Smooth muscle cell (in vitro differentiated cells): ENCODE measurements around the gene SMC6. TPM values are rescaled to one million over a fixed set of nuclear protein-coding genes. Genes with fewer than 3 reads are reported as not detected.

ENCODE experiments used
- DNase-seq: peaks from one replicate; lab custom pipeline; 2025; ENCODE audit not compliant: unreplicated experiment; lab: John Stamatoyannopoulos, UW
- H2AFZ ChIP-seq: fragments of 200-600 bp; sonication (generic); 2 replicates; pipeline ENCODE4 v1.6.0; 2016; ENCODE audit warnings: antibody characterized with exemption, low read depth, mild to moderate bottlenecking
- H3F3A ChIP-seq: fragments of 200-600 bp; sonication (generic); 2 replicates; pipeline ENCODE4 v1.6.0; 2017; ENCODE audit warnings: antibody characterized with exemption, low read depth
- H3K27ac ChIP-seq: fragments of 200-600 bp; sonication (generic); 2 replicates; pipeline ENCODE4 v1.5.1; 2016; ENCODE audit warnings: low read depth, mild to moderate bottlenecking
- H3K27me3 ChIP-seq: fragments of 200-600 bp; sonication (generic); 2 replicates; pipeline ENCODE4 v1.6.1; 2016; ENCODE audit warnings: low read depth, mild to moderate bottlenecking
- H3K36me3 ChIP-seq: fragments of 200-600 bp; sonication (generic); 2 replicates; pipeline ENCODE4 v1.5.1; 2016; ENCODE audit warnings: low read depth
- H3K4me1 ChIP-seq: fragments of 200-600 bp; sonication (generic); 2 replicates; pipeline ENCODE4 v1.5.1; 2016; ENCODE audit warnings: low read depth
- H3K4me2 ChIP-seq: fragments of 200-600 bp; sonication (generic); 2 replicates; pipeline ENCODE4 v1.6.0; 2016; ENCODE audit warnings: mild to moderate bottlenecking
- H3K4me3 ChIP-seq: fragments of 200-600 bp; sonication (generic); 2 replicates; pipeline ENCODE4 v1.5.1; 2016; ENCODE audit warnings: mild to moderate bottlenecking
- H3K79me2 ChIP-seq: fragments of 200-600 bp; sonication (generic); 2 replicates; pipeline ENCODE4 v1.6.0; 2016; ENCODE audit warnings: low read depth, mild to moderate bottlenecking
- H3K9ac ChIP-seq: fragments of 200-600 bp; sonication (generic); 2 replicates; pipeline ENCODE4 v1.6.0; 2016; ENCODE audit warnings: low read depth
- H3K9me3 ChIP-seq: fragments of 200-600 bp; sonication (generic); replicated peaks from 2 replicates; pipeline ENCODE4 v1.5.1; 2016; ENCODE audit warnings: low read depth
- H4K20me1 ChIP-seq: fragments of 200-600 bp; sonication (generic); 2 replicates; pipeline ENCODE4 v1.6.0; 2016; ENCODE audit warnings: low read depth
- WGBS: methylation state at CpG from one replicate; pipeline ENCODE4 v1.1.7; 2016; ENCODE audit warnings: low lambda C conversion rate; 5-methylcytosine and 5-hydroxymethylcytosine counted together
- polyA plus RNA-seq: library from polyadenylated mRNA; unstranded; fragments of >200 nt; fragmentation: Nextera tagmentation; extraction: Ambion mirVana; gene quantifications from 2 replicates; pipeline ENCODE4 v1.2.1, GENCODE V29; 2016
- total RNA-seq: library from RNA; depleted of rRNA; stranded (reverse); fragments of >200 nt; gene quantifications from 2 replicates; pipeline ENCODE4 v1.2.3, GENCODE V29; 2014
- TF ChIP-seq, protein P1 (sequence below): fragments of 200-600 bp; sonication (generic); IDR thresholded peaks from 2 replicates; pipeline ENCODE4 v1.5.1; 2017; ENCODE audit warnings: borderline replicate concordance, mild to moderate bottlenecking, antibody characterized with exemption; ENCODE audit not compliant: insufficient read depth, poor library complexity, severe bottlenecking

Gene SMC6
- total and polyA plus RNA-seq, 2 experiments from 2014 or later, result 11.2 to 18.1 TPM

DNA sequence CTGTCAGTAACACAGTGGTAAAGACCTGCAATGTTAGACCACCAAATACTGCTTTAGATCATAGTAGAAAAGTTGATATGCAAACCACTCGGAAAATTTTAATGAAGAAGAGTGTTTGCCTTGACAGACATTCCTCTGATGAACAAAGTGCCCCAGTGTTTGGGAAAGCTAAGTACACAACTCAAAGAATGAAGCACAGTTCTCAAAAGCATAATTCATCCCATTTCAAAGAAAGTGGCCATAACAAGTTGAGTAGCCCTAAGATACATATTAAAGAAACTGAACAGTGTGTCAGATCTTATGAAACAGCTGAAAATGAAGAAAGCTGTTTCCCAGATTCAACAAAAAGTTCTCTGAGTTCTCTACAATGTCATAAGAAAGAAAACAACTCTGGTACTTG, 27.9 kb upstream of the SMC6 start:
- no peaks in the 10 kb centered on the region for H3F3A ChIP-seq
- no peak overlapping the region for H3K4me3 ChIP-seq
- H2AFZ ChIP-seq, result no peak overlapping the region
- TF ChIP-seq, protein P1, sequence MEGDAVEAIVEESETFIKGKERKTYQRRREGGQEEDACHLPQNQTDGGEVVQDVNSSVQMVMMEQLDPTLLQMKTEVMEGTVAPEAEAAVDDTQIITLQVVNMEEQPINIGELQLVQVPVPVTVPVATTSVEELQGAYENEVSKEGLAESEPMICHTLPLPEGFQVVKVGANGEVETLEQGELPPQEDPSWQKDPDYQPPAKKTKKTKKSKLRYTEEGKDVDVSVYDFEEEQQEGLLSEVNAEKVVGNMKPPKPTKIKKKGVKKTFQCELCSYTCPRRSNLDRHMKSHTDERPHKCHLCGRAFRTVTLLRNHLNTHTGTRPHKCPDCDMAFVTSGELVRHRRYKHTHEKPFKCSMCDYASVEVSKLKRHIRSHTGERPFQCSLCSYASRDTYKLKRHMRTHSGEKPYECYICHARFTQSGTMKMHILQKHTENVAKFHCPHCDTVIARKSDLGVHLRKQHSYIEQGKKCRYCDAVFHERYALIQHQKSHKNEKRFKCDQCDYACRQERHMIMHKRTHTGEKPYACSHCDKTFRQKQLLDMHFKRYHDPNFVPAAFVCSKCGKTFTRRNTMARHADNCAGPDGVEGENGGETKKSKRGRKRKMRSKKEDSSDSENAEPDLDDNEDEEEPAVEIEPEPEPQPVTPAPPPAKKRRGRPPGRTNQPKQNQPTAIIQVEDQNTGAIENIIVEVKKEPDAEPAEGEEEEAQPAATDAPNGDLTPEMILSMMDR, result no peak
- WGBS, result 91% methylated on average over 1 of the region's 1 CpG
- no peaks in the 10 kb centered on the region for H3K27me3 ChIP-seq
- peaks cover 4% of the 10 kb centered on the region for H3K36me3 ChIP-seq
- no peak overlapping the region for H3K4me2 ChIP-seq
- DNase-seq, result no peak
- H3K9me3 ChIP-seq, result no peaks in the 10 kb centered on the region
- no peaks in the 10 kb centered on the region for H3K79me2 ChIP-seq
- H3K9ac ChIP-seq, result no peak overlapping the region
- H3K4me1 ChIP-seq, result no peaks in the 10 kb centered on the region
- H3K27ac ChIP-seq, result no peak overlapping the region
- H4K20me1 ChIP-seq, result no peaks in the 10 kb centered on the region

DNA sequence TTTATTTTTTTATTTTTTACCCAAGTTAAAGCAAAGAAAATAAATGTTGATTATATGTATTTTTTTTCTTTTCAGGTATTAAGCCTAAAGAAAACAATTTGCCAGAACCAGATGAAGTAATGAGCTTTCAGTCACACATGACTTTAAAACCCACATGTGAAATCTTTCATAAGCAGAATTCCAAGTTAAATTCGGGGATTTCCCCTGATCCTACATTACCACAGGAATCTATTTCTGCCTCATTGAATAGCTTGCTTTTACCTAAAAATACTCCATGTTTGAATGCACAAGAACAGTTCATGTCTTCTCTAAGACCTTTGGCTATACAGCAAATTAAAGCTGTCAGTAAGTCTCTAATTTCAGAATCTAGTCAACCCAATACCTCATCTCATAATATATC, 26.9 kb upstream of the SMC6 start:
- Histone ChIP-seq H3K9ac (no peak overlapping the region), H3K4me3 (no peak overlapping the region), H3K4me2 (peak overlapping the region; percentile 27), H3K79me2 (no peaks in the 10 kb centered on the region), H3K27ac (peak overlapping the region; percentile 66), H4K20me1 (no peaks in the 10 kb centered on the region), H3K4me1 (no peaks in the 10 kb centered on the region), H3K36me3 (peaks cover 7% of the 10 kb centered on the region), H2AFZ (no peak overlapping the region), H3K9me3 (no peaks in the 10 kb centered on the region), H3K27me3 (no peaks in the 10 kb centered on the region), H3F3A (no peaks in the 10 kb centered on the region)
- WGBS, result 45% methylated on average over 1 of the region's 1 CpG
- DNase-seq, result no peak
- TF ChIP-seq, protein P1, result no peak

DNA sequence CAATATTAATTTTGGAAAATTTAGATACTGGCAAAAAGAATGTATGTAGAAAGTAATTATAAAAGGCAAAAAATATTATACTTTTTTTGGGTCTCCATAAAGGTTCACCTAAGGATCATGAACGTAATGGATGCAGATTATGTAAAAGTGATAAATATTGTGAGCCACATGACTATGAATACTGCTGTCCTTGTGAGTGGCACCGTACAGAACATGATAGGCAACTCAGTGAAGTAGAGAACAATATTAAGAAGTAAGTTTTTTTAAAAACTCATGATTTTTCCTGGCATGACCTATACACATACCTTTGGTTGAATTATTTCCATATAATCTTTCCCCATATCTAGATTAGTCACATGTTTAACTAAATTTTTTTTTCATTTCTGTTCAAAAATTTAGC, 18.9 kb upstream of the SMC6 start:
- H3K36me3 ChIP-seq, result peaks cover 11% of the 10 kb centered on the region
- H3K27ac ChIP-seq, result no peak overlapping the region
- no peak overlapping the region for H3K9ac ChIP-seq
- H4K20me1 ChIP-seq, result no peaks in the 10 kb centered on the region
- H3K9me3 ChIP-seq, result no peaks in the 10 kb centered on the region
- 98% methylated on average over 2 of the region's 2 CpGs for WGBS
- no peak for DNase-seq
- H3K4me3 ChIP-seq, result no peak overlapping the region
- no peak overlapping the region for H2AFZ ChIP-seq
- no peaks in the 10 kb centered on the region for H3K4me1 ChIP-seq
- H3K79me2 ChIP-seq, result no peaks in the 10 kb centered on the region
- no peaks in the 10 kb centered on the region for H3F3A ChIP-seq
- H3K4me2 ChIP-seq, result no peak overlapping the region
- TF ChIP-seq, protein P1, result no peak
- no peaks in the 10 kb centered on the region for H3K27me3 ChIP-seq

DNA sequence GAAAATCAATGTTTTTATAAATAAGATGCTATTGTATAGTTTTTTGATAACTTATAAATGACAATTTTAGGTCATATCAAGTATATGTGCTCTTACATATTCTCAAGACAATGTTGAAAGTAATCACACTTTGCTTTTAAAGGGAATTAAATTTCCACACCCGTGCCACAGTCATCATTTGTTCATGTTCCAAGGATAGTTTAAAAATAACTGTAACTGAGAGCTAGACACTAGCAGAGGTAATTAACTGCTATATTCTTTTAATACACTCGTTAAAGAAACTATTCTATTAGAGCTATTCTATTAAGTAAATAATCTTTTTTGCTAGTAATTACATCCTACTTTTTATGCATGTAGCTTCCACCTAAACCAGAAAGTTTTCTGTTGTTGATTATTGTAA, 18.3 kb upstream of the SMC6 start:
- H3K4me3 ChIP-seq, result no peak overlapping the region
- no peak overlapping the region for H3K27ac ChIP-seq
- TF ChIP-seq, protein P1, result no peak
- no peak overlapping the region for H3K4me2 ChIP-seq
- H3K9me3 ChIP-seq, result no peaks in the 10 kb centered on the region
- no peaks in the 10 kb centered on the region for H3K27me3 ChIP-seq
- H3K79me2 ChIP-seq, result no peaks in the 10 kb centered on the region
- H3F3A ChIP-seq, result no peaks in the 10 kb centered on the region
- no peaks in the 10 kb centered on the region for H4K20me1 ChIP-seq
- no peak overlapping the region for H2AFZ ChIP-seq
- WGBS, result 95% methylated on average over 2 of the region's 2 CpGs
- no peaks in the 10 kb centered on the region for H3K4me1 ChIP-seq
- peaks cover 11% of the 10 kb centered on the region for H3K36me3 ChIP-seq
- no peak overlapping the region for H3K9ac ChIP-seq
- DNase-seq, result no peak
